GM12878 (cell line): ENCODE results near the gene ZNF592.

Experiments used
- CEBPZ ChIP-seq: fragments of 150-350 bp; IDR thresholded peaks from 2 replicates; pipeline ENCODE4 v1.6.1; 2016; ENCODE audit warnings: low read depth, low read length
- CTCF ChIP-seq, 3 experiments: IDR thresholded peaks in 2 of 3; conservative IDR thresholded peaks in 1 of 3; 2 replicates each; pipeline ENCODE4 v1.5.1; 2011; ENCODE audit warnings: low read depth in 3 of 3, low read length in 3 of 3, mild to moderate bottlenecking in 3 of 3, control low read depth in 2 of 3, moderate library complexity in 2 of 3, inconsistent platforms in 1 of 3, mixed read lengths in 1 of 3; ENCODE audit not compliant: control insufficient read depth in 2 of 3, insufficient read depth in 1 of 3; ENCODE audit errors: extremely low read depth in 1 of 3
- EZH2 ChIP-seq: IDR thresholded peaks from 2 replicates; pipeline ENCODE4 v1.6.1; 2012; ENCODE audit warnings: low read depth, mild to moderate bottlenecking, control low read depth, inconsistent platforms, low read length, borderline replicate concordance; ENCODE audit not compliant: control insufficient read depth
- MAX ChIP-seq: IDR thresholded peaks from 2 replicates; pipeline ENCODE4 v1.6.1; 2012; ENCODE audit warnings: low read depth, low read length, improper control_type of control experiment
- MYC ChIP-seq: IDR thresholded peaks from 2 replicates; pipeline ENCODE4 v1.6.1; 2011; ENCODE audit warnings: mild to moderate bottlenecking, low read length, moderate library complexity, inconsistent platforms; ENCODE audit not compliant: insufficient read depth, insufficient replicate concordance, insufficient read length, severe bottlenecking
- NFYB ChIP-seq: IDR thresholded peaks from 2 replicates; pipeline ENCODE4 v1.6.1; 2011; ENCODE audit warnings: low read depth, mild to moderate bottlenecking, low read length, improper control_type of control experiment, moderate library complexity; ENCODE audit not compliant: insufficient read depth
- NRF1 ChIP-seq: conservative IDR thresholded peaks from 2 replicates; pipeline ENCODE4 v1.6.1; 2011; ENCODE audit warnings: mild to moderate bottlenecking, low read depth, low read length, improper control_type of control experiment
- POLR2AphosphoS2 ChIP-seq: IDR thresholded peaks from 2 replicates; pipeline ENCODE4 v1.6.1; 2011; ENCODE audit warnings: low read depth, mild to moderate bottlenecking, low read length, improper control_type of control experiment, moderate library complexity
- PRDM15 ChIP-seq: fragments of 450-650 bp; formaldehyde crosslinking; IDR thresholded peaks from 2 replicates; pipeline ENCODE4 v1.4.0; 2020; ENCODE audit warnings: mild to moderate bottlenecking, moderate library complexity
- SMC3 ChIP-seq: IDR thresholded peaks from 2 replicates; pipeline ENCODE4 v1.6.1; 2011; ENCODE audit warnings: low read length, improper control_type of control experiment, borderline replicate concordance
- ZNF384 ChIP-seq: IDR thresholded peaks from 2 replicates; pipeline ENCODE4 v1.6.1; 2012; ENCODE audit warnings: low read depth, mild to moderate bottlenecking, low read length, improper control_type of control experiment, borderline replicate concordance

- TF ChIP-seq ZNF384 (no peak), MAX (no peak), EZH2 (no peak), CEBPZ (no peak), NFYB (no peak), PRDM15 (CRISPR knock-in tag) (no peak), SMC3 (no peak), POLR2AphosphoS2 (no peak), MYC (no peak), CTCF (IDR thresholded peaks at IDR 0.05 in 2 of 3, conservative IDR thresholded peaks at IDR 0.05 in 1 of 3; ENCODE audit: control insufficient read depth in 2 of 3, extremely low read depth in 1 of 3, insufficient read depth in 1 of 3, low read depth in 3 of 3, low read length in 3 of 3) (no peak), NRF1 (no peak)
Observed at GRCh38 chr15:84842781-84843180, 94.4 kb downstream of the ZNF592 start.
